Measurements from ENCODE around the gene PRDM15. TPM values are rescaled to one million over a fixed set of nuclear protein-coding genes. Genes with fewer than 3 reads are reported as not detected.

Gene PRDM15
- total RNA-seq, 2 experiments from 2014 or later = 19.7 to 30.2 TPM

- BruUV-seq (replicated peaks) = no TSS peak
- Histone ChIP-seq H3K36me3 (ENCODE audit: insufficient read depth, low read length) (no peaks in the 10 kb centered on the region), H3K4me2 (ENCODE audit: low read length) (no peak overlapping the region), H3K27ac (ENCODE audit: low read depth, low read length, poor library complexity, severe bottlenecking) (no peak overlapping the region), H2AFZ (ENCODE audit: low read length) (no peak overlapping the region), H3K4me1 (ENCODE audit: insufficient read depth, low read length, poor library complexity, severe bottlenecking) (peaks cover 22% of the 10 kb centered on the region), H3K9me2 (ENCODE audit: insufficient read depth, low read length) (no peaks in the 10 kb centered on the region), H3K4me3 (ENCODE audit: low read depth, low read length, poor library complexity, severe bottlenecking) (no peak overlapping the region), H3K79me2 (ENCODE audit: insufficient read depth, low read depth, low read length) (no peaks in the 10 kb centered on the region), H3K9me3 (ENCODE audit: low read length) (no peaks in the 10 kb centered on the region), H4K20me1 (ENCODE audit: insufficient read depth, low read length) (no peaks in the 10 kb centered on the region)
- ChIA-PET POLR2A (interaction anchor here (0.5 kb wide), 1 partner anchor 58 kb away, joined by 3 read pairs; no protein-coding TSS in a partner anchor), CTCF (ENCODE audit: unreplicated experiment) (no interaction called here)
- no peak for TF ChIP-seq EZH2phosphoT487 (IDR thresholded peaks at IDR 0.05; ENCODE audit: borderline replicate concordance, low read depth, low read length)
- TF ChIP-seq CTCF (conservative IDR thresholded peaks at IDR 0.05; ENCODE audit: low read length) = no peak
- intact Hi-C loops (cut with micrococcal nuclease; ENCODE audit: unreplicated experiment) = no loop called here
- DNase-seq (ENCODE audit: low spot score) = no peak
These were observed 18.6 kb upstream of the PRDM15 start for GRCh38 chr21:41897700-41898099.

- Histone ChIP-seq H3K4me3 (ENCODE audit: low read depth, low read length, poor library complexity, severe bottlenecking) (no peak overlapping the region), H2AFZ (ENCODE audit: low read length) (no peak overlapping the region), H3K9me3 (ENCODE audit: low read length) (no peaks in the 10 kb centered on the region), H3K36me3 (ENCODE audit: insufficient read depth, low read length) (no peaks in the 10 kb centered on the region), H4K20me1 (ENCODE audit: insufficient read depth, low read length) (no peaks in the 10 kb centered on the region), H3K4me2 (ENCODE audit: low read length) (no peak overlapping the region), H3K9me2 (ENCODE audit: insufficient read depth, low read length) (no peaks in the 10 kb centered on the region), H3K79me2 (ENCODE audit: insufficient read depth, low read depth, low read length) (no peaks in the 10 kb centered on the region), H3K4me1 (ENCODE audit: insufficient read depth, low read length, poor library complexity, severe bottlenecking) (peaks cover 22% of the 10 kb centered on the region), H3K27ac (ENCODE audit: low read depth, low read length, poor library complexity, severe bottlenecking) (no peak overlapping the region)
- ChIA-PET POLR2A (interaction anchor here (0.6 to 1.2 kb wide), 3 partner anchors 15 to 165 kb away, joined by 3 to 4 read pairs (median 4); no protein-coding TSS in a partner anchor), CTCF (ENCODE audit: unreplicated experiment) (interaction anchor here (0.6 kb wide), 1 partner anchor 210 kb away, joined by 3 read pairs; no protein-coding TSS in a partner anchor)
- BruUV-seq (replicated peaks) = no TSS peak
- intact Hi-C loops (cut with micrococcal nuclease; ENCODE audit: unreplicated experiment) = no loop called here
- no peak for TF ChIP-seq EZH2phosphoT487 (IDR thresholded peaks at IDR 0.05; ENCODE audit: borderline replicate concordance, low read depth, low read length)
- no peak for TF ChIP-seq CTCF (conservative IDR thresholded peaks at IDR 0.05; ENCODE audit: low read length)
- DNase-seq (ENCODE audit: low spot score) = no peak
These were observed 18.0 kb upstream of the PRDM15 start for GRCh38 chr21:41897047-41897669.
